Rectal smooth muscle tissue (tissue), 1 donor: ENCODE data around the gene ZNF669.
"Not testable (repeated sequence)": the region's sequence is repeated elsewhere in the genome, so short reads cannot be mapped to it uniquely, and the experiment has no call there.

Experiments used
- H3K27ac ChIP-seq: one replicate; pipeline ENCODE4 v1.7.0; 2013; ENCODE audit warnings: low read depth, low read length, inconsistent platforms
- H3K27me3 ChIP-seq: one replicate; pipeline ENCODE4 v1.7.0; 2013; ENCODE audit warnings: low read length; ENCODE audit not compliant: control insufficient read depth, insufficient read depth
- H3K36me3 ChIP-seq: one replicate; pipeline ENCODE4 v1.7.0; 2013; ENCODE audit warnings: low read length; ENCODE audit not compliant: control insufficient read depth, insufficient read depth
- H3K4me1 ChIP-seq: one replicate; pipeline ENCODE4 v1.7.0; 2013; ENCODE audit warnings: low read length; ENCODE audit not compliant: control insufficient read depth, insufficient read depth
- H3K4me3 ChIP-seq: one replicate; pipeline ENCODE4 v1.7.0; 2013; ENCODE audit warnings: low read length
- H3K9ac ChIP-seq: one replicate; pipeline ENCODE4 v1.7.0; 2013; ENCODE audit warnings: low read length

The ZNF669 gene

DNA sequence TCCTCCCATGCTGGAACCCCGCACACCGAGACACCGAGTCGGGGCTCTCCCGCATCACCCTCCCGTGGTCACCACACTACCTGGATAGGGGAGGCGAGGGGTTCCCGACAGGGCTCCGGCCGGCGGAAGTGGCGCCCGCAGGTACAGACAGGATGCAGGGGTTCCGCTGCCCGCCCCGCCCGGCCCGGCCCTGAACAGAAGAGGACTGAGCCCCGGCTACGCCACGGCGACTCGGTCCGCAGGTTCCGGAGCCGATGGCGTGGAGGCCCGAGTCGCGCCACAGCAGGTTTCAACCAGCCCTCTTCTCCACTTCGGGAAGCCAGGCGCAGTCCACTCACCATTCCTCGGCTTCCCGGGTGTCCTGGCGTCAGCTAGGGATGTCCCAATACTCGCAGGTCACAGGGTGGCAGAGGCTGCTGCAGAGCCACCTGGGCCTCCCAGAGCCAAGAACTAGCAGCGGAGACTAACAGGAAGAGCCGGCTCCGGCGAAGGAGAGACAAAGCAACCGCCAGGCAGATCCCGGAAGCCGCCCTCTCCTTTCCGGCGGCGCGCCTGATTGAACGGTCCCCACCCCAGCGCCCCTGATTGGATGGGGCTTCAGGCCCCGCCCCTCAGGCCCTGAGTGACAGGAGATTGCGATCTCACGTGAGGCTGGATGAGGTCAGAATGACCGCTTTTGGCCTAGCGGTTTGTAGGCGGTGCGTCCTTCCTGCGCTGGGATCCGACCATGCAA, at the start of gene ZNF669:
ZNF669 (minus strand) TSS at position 498 of the 733 bp plus-strand sequence; CDS start at position 341, 157 bp downstream.
- Histone ChIP-seq H3K4me1 (no peaks in the 10 kb centered on the region), H3K4me3 (peak within 1 kb of the TSS; percentile 100), H3K27me3 (no peaks in the 10 kb centered on the region), H3K36me3 (peaks cover 10% of the 10 kb centered on the region), H3K9ac (peak within 1 kb of the TSS; percentile 91), H3K27ac (peak within 1 kb of the TSS; percentile 93)

DNA sequence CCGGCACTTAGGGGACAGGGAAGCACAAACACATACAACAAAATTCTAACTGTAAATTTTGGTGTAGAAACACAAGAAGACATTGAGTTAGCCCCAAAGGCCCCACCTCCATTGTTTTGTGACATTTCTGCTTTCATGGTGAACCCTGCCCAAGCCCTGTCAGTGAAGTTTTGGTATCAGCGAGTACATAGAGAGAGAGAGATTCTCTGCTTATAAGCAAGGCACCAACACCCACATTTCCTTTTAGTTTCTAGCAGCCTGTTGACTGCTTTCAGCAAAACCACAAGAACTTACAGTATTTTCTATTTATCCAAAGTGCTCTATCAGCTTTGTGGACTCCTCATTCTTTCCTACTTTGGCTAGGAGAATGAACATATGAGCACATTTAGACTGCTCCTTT, 43.6 kb upstream of the ZNF669 start:
- Histone ChIP-seq H3K36me3 (no peaks in the 10 kb centered on the region), H3K27ac (no peak overlapping the region), H3K27me3 (no peaks in the 10 kb centered on the region), H3K9ac (no peak overlapping the region), H3K4me1 (no peaks in the 10 kb centered on the region), H3K4me3 (no peak overlapping the region)

GRCh38 chr1:247147120-247147519, 43.0 kb upstream of the ZNF669 start:
- not testable (repeated sequence) for H3K27me3 ChIP-seq, H3K4me1 ChIP-seq, H3K27ac ChIP-seq, H3K4me3 ChIP-seq, H3K9ac ChIP-seq, H3K36me3 ChIP-seq

DNA sequence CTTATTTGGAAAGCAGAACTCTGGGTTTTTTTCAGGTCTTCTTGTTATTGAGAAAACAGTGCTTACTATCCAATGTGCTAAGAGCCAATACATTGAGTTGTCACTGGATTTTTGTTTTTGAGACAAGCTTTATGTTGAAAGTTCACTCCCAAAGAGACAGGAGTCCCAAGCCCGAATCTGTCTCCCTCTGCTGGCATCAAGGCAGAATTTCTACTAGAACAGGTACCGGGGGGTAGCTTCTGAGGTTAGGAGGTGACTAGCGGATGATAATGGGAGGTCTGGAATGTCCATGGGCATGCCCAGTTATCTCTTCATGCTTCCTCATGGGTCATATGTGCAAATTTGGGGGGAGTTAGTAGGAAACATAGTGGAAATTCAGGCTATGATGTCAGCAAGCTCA, 42.5 kb upstream of the ZNF669 start:
- Histone ChIP-seq H3K4me3 (no peak overlapping the region), H3K27ac (no peak overlapping the region), H3K4me1 (no peaks in the 10 kb centered on the region), H3K9ac (no peak overlapping the region), H3K36me3 (no peaks in the 10 kb centered on the region), H3K27me3 (no peaks in the 10 kb centered on the region)

GRCh38 chr1:247145279-247145678, 41.1 kb upstream of the ZNF669 start:
- H3K9ac ChIP-seq: no peak overlapping the region
- H3K4me1 ChIP-seq: no peaks in the 10 kb centered on the region
- H3K4me3 ChIP-seq: no peak overlapping the region
- H3K27me3 ChIP-seq: no peaks in the 10 kb centered on the region
- no peaks in the 10 kb centered on the region for H3K36me3 ChIP-seq
- no peak overlapping the region for H3K27ac ChIP-seq

DNA sequence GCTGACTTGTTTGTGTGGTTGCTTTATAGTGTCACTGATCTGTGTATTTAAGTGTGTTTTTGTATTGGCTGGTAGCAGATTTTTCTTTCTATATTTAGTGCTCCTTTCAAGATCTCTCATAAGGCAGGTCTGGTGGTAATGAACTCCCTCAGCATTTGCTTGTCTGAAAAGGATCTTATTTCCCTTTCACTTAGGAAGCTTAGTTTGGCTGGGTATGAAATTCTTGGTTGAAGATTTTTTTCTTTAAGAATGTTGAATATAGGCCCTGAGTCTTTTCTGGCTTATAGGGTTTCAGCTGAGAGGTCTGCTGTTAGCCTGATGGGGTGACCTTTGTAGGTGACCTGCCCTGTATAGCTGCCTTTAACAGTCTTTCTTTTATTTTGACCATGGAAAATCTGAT, 35.4 kb upstream of the ZNF669 start:
- H3K27ac ChIP-seq, H3K4me3 ChIP-seq, H3K36me3 ChIP-seq, H3K4me1 ChIP-seq, H3K9ac ChIP-seq, H3K27me3 ChIP-seq: not testable (repeated sequence)

DNA sequence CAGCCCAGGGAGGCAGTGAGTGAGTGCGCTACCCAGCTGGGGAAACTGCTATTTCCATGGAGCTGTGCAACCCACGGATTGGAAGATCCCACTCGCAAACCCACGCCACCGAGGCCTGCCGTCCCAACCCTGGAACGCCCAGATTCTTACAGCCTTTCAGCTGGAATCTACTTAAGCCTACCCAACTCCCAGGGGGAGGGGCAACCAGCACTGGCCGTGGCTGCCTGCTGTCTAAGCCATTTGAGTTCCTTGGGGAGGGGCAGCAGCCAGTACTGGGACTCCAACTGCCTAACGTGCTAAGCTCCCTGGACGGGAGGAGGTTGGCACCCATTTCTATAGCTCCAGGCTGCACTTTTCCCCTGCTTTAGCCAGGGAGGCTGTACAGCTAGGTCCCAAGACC, 27.1 kb upstream of the ZNF669 start:
- Histone ChIP-seq H3K36me3 (peaks cover 3% of the 10 kb centered on the region), H3K27ac (no peak overlapping the region), H3K27me3 (no peaks in the 10 kb centered on the region), H3K4me1 (no peaks in the 10 kb centered on the region), H3K4me3 (no peak overlapping the region), H3K9ac (no peak overlapping the region)

- H3K4me3 ChIP-seq: peak overlapping the region; percentile 32
- H3K27me3 ChIP-seq, H3K9ac ChIP-seq, H3K27ac ChIP-seq, H3K36me3 ChIP-seq, H3K4me1 ChIP-seq: not testable (repeated sequence)
These were observed 23.5 kb upstream of the ZNF669 start for GRCh38 chr1:247127519-247128282.

GRCh38 chr1:247126601-247127000, 22.4 kb upstream of the ZNF669 start:
- H3K36me3 ChIP-seq, H3K9ac ChIP-seq, H3K27me3 ChIP-seq, H3K4me3 ChIP-seq, H3K4me1 ChIP-seq, H3K27ac ChIP-seq: not testable (repeated sequence)

- H3K4me1 ChIP-seq, H3K9ac ChIP-seq, H3K27me3 ChIP-seq, H3K4me3 ChIP-seq, H3K27ac ChIP-seq, H3K36me3 ChIP-seq: not testable (repeated sequence)
These were observed 22.0 kb upstream of the ZNF669 start for GRCh38 chr1:247126166-247126565.

GRCh38 chr1:247121382-247121781, 17.2 kb upstream of the ZNF669 start:
- Histone ChIP-seq H3K27ac (no peak overlapping the region), H3K4me3 (no peak overlapping the region), H3K4me1 (no peaks in the 10 kb centered on the region), H3K9ac (no peak overlapping the region), H3K27me3 (no peaks in the 10 kb centered on the region), H3K36me3 (no peaks in the 10 kb centered on the region)

- H3K36me3 ChIP-seq, H3K4me1 ChIP-seq, H3K4me3 ChIP-seq, H3K9ac ChIP-seq, H3K27me3 ChIP-seq, H3K27ac ChIP-seq: not testable (repeated sequence)
These were observed 16.2 kb upstream of the ZNF669 start for GRCh38 chr1:247120408-247120668.
